HEK293 (cell line): ENCODE measurements around the gene POLD2.

Experiments used
- CTCF ChIA-PET: fragments of 350-600 bp; formaldehyde crosslinking; extraction: SDS; loops from one replicate; lab custom pipeline; 2021; ENCODE audit warnings: antibody characterized with exemption; lab: Yijun Ruan, JAX
- POLR2A ChIA-PET: fragments of 300-600 bp; formaldehyde crosslinking; extraction: SDS; loops from one replicate; lab custom pipeline; 2020; ENCODE audit warnings: antibody characterized with exemption, inconsistent platforms; lab: Yijun Ruan, JAX
- H3K27ac ChIP-seq: fragments of 200-500 bp; sonication (Bioruptor generic); 2 replicates; pipeline ENCODE4 v1.5.1; 2014; ENCODE audit warnings: low read depth, low read length, control low read depth, inconsistent platforms; ENCODE audit errors: extremely low read depth
- H3K36me3 ChIP-seq, 2 experiments: fragments of 200-500 bp in 1 of 2; sonication (Bioruptor generic) in 1 of 2; 1 replicate in 1 of 2; 2 replicates in 1 of 2; pipeline ENCODE4 v1.5.1; 2014 to 2017; ENCODE audit warnings: inconsistent platforms in 2 of 2, low read length in 2 of 2; ENCODE audit not compliant: control insufficient read depth in 2 of 2, insufficient read depth in 1 of 2
- H3K4me1 ChIP-seq: fragments of 200-500 bp; sonication (Bioruptor generic); 2 replicates; pipeline ENCODE4 v1.5.1; 2014; ENCODE audit warnings: mild to moderate bottlenecking, low read length, inconsistent platforms; ENCODE audit not compliant: control insufficient read depth, insufficient read depth
- H3K4me3 ChIP-seq: 2 replicates; pipeline ENCODE4 v1.5.1; 2011; ENCODE audit warnings: low read depth, mild to moderate bottlenecking, control low read depth, low read length, moderate library complexity
- H3K9me3 ChIP-seq: fragments of 200-500 bp; sonication (Bioruptor generic); 2 replicates; pipeline ENCODE4 v1.5.1; 2014; ENCODE audit warnings: low read depth, low read length, inconsistent platforms; ENCODE audit not compliant: control insufficient read depth, insufficient read depth
- CTCF ChIP-seq: fragments of 450-650 bp; formaldehyde crosslinking; IDR thresholded peaks from 2 replicates; pipeline ENCODE4 v1.5.1; 2016; ENCODE audit warnings: missing biosample characterization, missing genetic modification characterization
- GLI4 ChIP-seq: fragments of 450-650 bp; formaldehyde crosslinking; IDR thresholded peaks from 2 replicates; pipeline ENCODE4 v1.5.1; 2016; ENCODE audit warnings: missing biosample characterization, missing genetic modification characterization
- SP2 ChIP-seq: fragments of 450-650 bp; formaldehyde crosslinking; IDR thresholded peaks from 2 replicates; pipeline ENCODE4 v1.5.1; 2016; ENCODE audit warnings: missing biosample characterization, missing genetic modification characterization
- ZFHX2 ChIP-seq: fragments of 450-650 bp; formaldehyde crosslinking; conservative IDR thresholded peaks from 2 replicates; pipeline ENCODE4 v1.5.1; 2016; ENCODE audit warnings: missing biosample characterization, missing genetic modification characterization
- ZNF202 ChIP-seq: fragments of 450-650 bp; formaldehyde crosslinking; IDR thresholded peaks from 2 replicates; pipeline ENCODE4 v1.5.1; 2016; ENCODE audit warnings: missing biosample characterization, missing genetic modification characterization, borderline replicate concordance
- ZNF280C ChIP-seq: fragments of 450-650 bp; formaldehyde crosslinking; IDR thresholded peaks from 2 replicates; pipeline ENCODE4 v1.5.1; 2016; ENCODE audit warnings: missing biosample characterization, missing genetic modification characterization
- ZNF311 ChIP-seq: fragments of 450-650 bp; formaldehyde crosslinking; IDR thresholded peaks from 2 replicates; pipeline ENCODE4 v1.5.1; 2017; ENCODE audit warnings: missing biosample characterization, missing genetic modification characterization, borderline replicate concordance
- ZNF335 ChIP-seq: fragments of 450-650 bp; formaldehyde crosslinking; conservative IDR thresholded peaks from 2 replicates; pipeline ENCODE4 v1.5.1; 2016; ENCODE audit warnings: missing biosample characterization, missing genetic modification characterization
- ZNF404 ChIP-seq: fragments of 450-650 bp; formaldehyde crosslinking; IDR thresholded peaks from 2 replicates; pipeline ENCODE4 v1.5.1; 2017; ENCODE audit warnings: missing biosample characterization, missing genetic modification characterization
- ZNF513 ChIP-seq: fragments of 450-650 bp; IDR thresholded peaks from 2 replicates; pipeline ENCODE4 v1.5.1; 2018; ENCODE audit warnings: missing biosample characterization, missing genetic modification characterization
- ZNF521 ChIP-seq: fragments of 450-650 bp; formaldehyde crosslinking; IDR thresholded peaks from 2 replicates; pipeline ENCODE4 v1.5.1; 2017; ENCODE audit warnings: missing biosample characterization, mild to moderate bottlenecking, missing genetic modification characterization
- ZNF544 ChIP-seq: fragments of 450-650 bp; formaldehyde crosslinking; IDR thresholded peaks from 2 replicates; pipeline ENCODE4 v1.5.0; 2017; ENCODE audit warnings: missing biosample characterization, missing genetic modification characterization
- ZNF629 ChIP-seq: fragments of 450-650 bp; formaldehyde crosslinking; IDR thresholded peaks from 2 replicates; pipeline ENCODE4 v1.5.1; 2017; ENCODE audit warnings: missing biosample characterization, missing genetic modification characterization

POLD2 gene

GRCh38 chr7:44110719-44111635 is 12.4 kb downstream of the POLD2 start:
- TF ChIP-seq ZNF311 (tag by site-specific recombination), result no peak
- TF ChIP-seq SP2 (tag by site-specific recombination), result 0 out of 2 replicates have a peak, but pooled peaks have one; percentile 15
- TF ChIP-seq ZFHX2, result 0 out of 2 replicates have a peak, but pooled peaks have one; percentile 15
- peaks cover 0 to 18% of the 10 kb centered on the region in 2 experiments; a peak in 1 of 3 replicates for H3K36me3 ChIP-seq
- ChIA-PET CTCF (interaction anchor here (0.5 to 1.0 kb wide), 3 partner anchors 12 to 86 kb away, joined by 3 read pairs; no protein-coding TSS in a partner anchor), POLR2A (interaction anchor here (1.0 kb wide), 2 partner anchors 13 to 46 kb away, joined by 4 to 5 read pairs; partner anchors contain the start of genes PGAM2 and POLD2)
- H3K27ac ChIP-seq, result no peak overlapping the region
- H3K9me3 ChIP-seq, result no peaks in the 10 kb centered on the region
- H3K4me3 ChIP-seq, result no peak overlapping the region
- no peaks in the 10 kb centered on the region for H3K4me1 ChIP-seq

GRCh38 chr7:44109991-44110390 is 13.4 kb downstream of the POLD2 start:
- Histone ChIP-seq H3K4me1 (no peaks in the 10 kb centered on the region), H3K4me3 (no peak overlapping the region), H3K36me3 (peaks cover 0 to 9% of the 10 kb centered on the region in 2 experiments; a peak in 1 of 3 replicates), H3K9me3 (no peaks in the 10 kb centered on the region), H3K27ac (no peak overlapping the region)
- TF ChIP-seq ZNF521 (tag by site-specific recombination) (no peak), ZNF629 (tag by site-specific recombination) (no peak), ZNF404 (tag by site-specific recombination) (no peak), ZNF202 (tag by site-specific recombination) (no peak), ZNF311 (tag by site-specific recombination) (no peak), GLI4 (no peak), ZNF544 (tag by site-specific recombination) (no peak), ZNF335 (no peak), ZNF513 (tag by site-specific recombination) (no peak)
- CTCF ChIA-PET, result interaction anchor here (1.1 to 1.8 kb wide), 2 partner anchors 11 to 88 kb away, joined by 6 read pairs; no protein-coding TSS in a partner anchor
- POLR2A ChIA-PET, result no interaction called here

- H3K9me3 ChIP-seq, result no peaks in the 10 kb centered on the region
- POLR2A ChIA-PET, result no interaction called here
- TF ChIP-seq ZNF280C (no peak), CTCF (tag by site-specific recombination) (0 out of 2 replicates have a peak, but pooled peaks have one; percentile 11)
- H3K4me1 ChIP-seq, result no peaks in the 10 kb centered on the region
- CTCF ChIA-PET, result interaction anchor here (1.1 to 1.8 kb wide), 2 partner anchors 10 to 89 kb away, joined by 6 read pairs; no protein-coding TSS in a partner anchor
- H3K27ac ChIP-seq, result no peak overlapping the region
- no peak overlapping the region for H3K4me3 ChIP-seq
- peaks cover 0 to under 1% of the 10 kb centered on the region in 2 experiments; a peak in 1 of 3 replicates for H3K36me3 ChIP-seq
These were observed 14.3 kb downstream of the POLD2 start for GRCh38 chr7:44108768-44109750.
